ENCODE measurements around the gene VEZF1.
A peak's percentile ranks its signal among the peaks of the same experiment; 100 is the strongest.
"Not testable (repeated sequence)": the region's sequence is repeated elsewhere in the genome, so short reads cannot be mapped to it uniquely, and the experiment has no call there.

The VEZF1 gene

DNA sequence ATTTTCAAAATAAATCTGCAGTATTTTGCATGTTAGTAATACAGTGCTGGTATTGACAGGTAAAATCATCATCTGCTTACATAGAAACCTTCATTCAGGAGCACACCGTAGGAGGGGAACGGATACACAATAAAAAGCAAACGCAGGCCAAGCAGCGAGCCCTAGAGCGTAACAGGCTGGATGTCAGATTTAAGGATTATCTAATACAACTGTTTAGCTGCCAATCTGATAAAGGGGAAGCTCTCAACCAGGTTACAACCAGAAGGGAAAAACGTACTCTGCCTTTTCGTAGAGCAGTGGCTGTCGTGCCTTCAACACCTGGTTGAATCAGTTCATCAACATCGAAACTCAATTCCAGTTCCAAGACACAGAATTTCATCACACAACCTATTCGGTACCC, 16.5 kb downstream of the VEZF1 start:
- no peak for DNase-seq

GRCh38 chr17:57970710-57971109, 17.3 kb downstream of the VEZF1 start:
- no peak for DNase-seq

DNA sequence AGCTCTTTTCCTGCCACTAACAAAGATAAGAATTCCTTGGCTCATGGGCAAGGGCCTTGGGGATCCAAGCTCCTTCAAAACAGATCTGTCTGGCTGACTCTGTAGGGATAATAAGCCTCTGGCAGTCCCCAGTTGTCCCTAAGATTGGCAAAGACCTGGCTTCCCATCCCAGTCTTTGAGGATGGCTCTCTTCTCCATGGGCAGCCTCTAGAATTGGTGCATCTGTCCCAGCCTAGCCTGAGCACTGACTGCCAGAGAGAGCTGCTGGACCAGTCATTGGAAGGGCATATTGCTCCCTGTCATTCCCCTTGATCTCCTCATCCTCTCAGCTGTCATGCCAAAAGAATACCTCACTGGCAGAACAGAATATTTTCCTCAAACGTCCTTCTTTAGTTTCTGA, 19.6 kb downstream of the VEZF1 start:
- no peak for DNase-seq

DNA sequence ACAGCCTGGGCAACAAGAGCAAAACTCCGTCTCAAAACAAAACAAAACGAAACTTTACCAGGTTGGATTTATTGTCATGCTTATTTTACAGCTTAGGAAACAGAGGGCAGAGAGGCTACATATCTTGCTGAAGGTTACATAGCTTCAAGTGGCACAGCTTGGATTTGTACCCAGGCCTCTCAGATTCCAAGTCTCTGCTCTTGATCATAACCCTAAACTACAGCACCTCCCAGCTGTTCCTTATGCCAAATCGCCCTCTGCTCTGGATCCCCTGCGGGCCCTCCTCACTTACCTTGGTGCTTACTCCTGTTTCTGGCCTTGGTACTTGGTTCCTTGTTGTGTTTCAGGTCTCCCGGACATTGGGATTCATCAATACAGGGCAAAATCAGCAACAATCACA, 21.2 kb downstream of the VEZF1 start:
- no peak for DNase-seq

- DNase-seq, result no peak
These were observed 21.8 kb downstream of the VEZF1 start for GRCh38 chr17:57966246-57966645.

GRCh38 chr17:57965521-57966160, 22.4 kb downstream of the VEZF1 start:
- DNase-seq, result no peak

DNA sequence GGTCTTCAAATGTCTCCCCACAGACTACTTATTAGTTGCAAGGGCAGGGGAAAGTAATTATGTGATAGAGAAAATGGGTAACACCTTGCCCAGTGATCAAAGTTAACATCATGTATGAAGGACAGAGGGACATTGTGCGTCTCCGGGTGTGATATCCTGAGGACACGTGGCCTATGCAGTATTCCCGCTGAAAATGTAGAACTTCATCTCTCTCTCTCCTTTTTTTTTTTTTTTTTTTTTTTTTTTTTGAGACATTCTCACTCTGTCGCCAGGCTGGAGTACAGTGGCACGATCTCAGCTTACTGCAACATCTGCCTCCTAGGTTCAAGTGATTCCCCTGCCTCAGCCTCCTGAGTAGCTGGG, 24.9 kb downstream of the VEZF1 start:
- no peak for DNase-seq

GRCh38 chr17:57962279-57963148, 25.5 kb downstream of the VEZF1 start:
- DNase-seq, result no peak

DNA sequence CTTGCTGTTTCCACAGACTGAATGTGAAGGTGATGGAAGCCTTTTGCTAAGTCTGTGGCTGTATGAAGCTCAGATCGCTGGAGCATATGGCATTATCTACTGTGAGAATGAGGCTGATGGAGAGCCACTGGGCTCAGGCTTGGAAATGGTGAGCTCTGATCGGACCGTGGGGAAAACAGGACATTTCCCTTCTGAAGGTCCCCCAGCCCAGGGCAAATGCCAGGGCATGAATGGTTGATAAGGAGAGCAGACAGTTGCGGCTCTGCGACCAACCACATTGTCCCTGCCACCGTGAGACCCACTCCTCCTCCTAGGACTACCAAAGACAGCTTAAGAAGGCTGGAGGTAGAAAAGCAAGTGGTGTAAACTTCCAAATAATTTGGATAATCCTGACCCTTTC, 28.1 kb downstream of the VEZF1 start:
- no peak for DNase-seq

DNA sequence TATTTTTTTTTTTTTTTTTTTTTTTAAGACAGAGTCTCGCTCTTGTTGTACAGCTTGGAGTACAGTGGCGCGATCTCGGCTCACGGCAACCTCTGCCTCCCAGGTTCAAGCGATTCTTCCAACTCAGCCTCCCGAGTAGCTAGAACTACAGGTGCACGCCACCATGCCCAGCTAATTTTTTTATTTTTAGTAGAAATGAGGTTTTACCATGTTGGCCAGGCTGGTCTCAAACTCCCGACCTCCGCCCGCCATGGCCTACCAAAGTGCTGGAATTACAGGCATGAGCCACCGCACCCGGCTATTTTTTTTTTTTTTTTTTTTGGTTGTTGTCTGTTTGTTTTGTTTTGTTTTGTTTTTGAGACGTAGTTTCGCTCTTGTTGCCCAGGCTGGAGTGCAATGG, 29.7 kb downstream of the VEZF1 start:
- DNase-seq, result not testable (repeated sequence)

GRCh38 chr17:57957886-57958285, 30.2 kb downstream of the VEZF1 start:
- DNase-seq, result no peak

- no peak for DNase-seq
These were observed 30.8 kb downstream of the VEZF1 start for GRCh38 chr17:57957120-57957850.

DNA sequence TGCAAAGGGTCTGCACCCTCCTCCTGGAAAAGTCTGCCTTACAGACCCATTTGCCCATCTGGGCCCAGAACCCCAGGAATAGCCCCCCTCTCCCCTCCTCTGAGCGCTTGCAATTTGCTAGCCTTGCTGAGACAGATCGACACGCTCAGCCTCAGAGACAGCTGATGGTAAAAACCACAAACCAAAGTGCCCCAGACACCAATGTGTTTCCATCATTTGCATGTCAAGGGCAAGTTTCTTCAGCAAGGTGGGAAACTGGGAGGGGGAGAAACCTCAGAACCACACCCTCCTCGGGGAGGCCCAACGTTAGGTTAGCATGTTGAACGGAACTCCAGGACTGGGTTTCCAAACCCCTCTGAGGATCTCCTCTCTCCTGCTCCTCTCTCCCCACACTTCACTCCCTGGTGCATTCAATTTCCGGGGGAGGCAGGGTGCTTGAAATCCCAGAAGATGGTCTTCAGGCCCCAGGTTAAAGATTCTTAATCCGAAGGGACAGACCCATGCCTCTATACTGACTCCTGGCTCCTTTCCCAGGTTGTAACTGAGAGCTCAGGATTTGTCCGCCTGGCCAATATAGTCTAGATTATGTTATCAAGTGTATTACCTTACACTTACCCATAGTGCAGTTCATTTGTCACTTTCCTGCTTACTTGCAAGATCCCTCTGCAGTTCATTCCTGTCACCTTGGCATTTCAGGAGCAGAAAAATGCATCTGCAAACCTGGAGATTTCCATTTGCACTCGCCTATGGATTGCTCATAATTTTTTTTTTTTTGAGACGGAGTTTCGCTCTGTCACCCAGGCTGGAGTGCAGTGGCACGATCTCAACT, 31.5 kb downstream of the VEZF1 start:
- peak; percentile 10 for DNase-seq

GRCh38 chr17:57955183-57955931, 32.7 kb downstream of the VEZF1 start, which contains the start of gene CUEDC1:
CUEDC1 (minus strand) TSS chr17:57955412; CDS start chr17:57885564, 69,848 bp downstream.
- DNase-seq, result peak; percentile 67

DNA sequence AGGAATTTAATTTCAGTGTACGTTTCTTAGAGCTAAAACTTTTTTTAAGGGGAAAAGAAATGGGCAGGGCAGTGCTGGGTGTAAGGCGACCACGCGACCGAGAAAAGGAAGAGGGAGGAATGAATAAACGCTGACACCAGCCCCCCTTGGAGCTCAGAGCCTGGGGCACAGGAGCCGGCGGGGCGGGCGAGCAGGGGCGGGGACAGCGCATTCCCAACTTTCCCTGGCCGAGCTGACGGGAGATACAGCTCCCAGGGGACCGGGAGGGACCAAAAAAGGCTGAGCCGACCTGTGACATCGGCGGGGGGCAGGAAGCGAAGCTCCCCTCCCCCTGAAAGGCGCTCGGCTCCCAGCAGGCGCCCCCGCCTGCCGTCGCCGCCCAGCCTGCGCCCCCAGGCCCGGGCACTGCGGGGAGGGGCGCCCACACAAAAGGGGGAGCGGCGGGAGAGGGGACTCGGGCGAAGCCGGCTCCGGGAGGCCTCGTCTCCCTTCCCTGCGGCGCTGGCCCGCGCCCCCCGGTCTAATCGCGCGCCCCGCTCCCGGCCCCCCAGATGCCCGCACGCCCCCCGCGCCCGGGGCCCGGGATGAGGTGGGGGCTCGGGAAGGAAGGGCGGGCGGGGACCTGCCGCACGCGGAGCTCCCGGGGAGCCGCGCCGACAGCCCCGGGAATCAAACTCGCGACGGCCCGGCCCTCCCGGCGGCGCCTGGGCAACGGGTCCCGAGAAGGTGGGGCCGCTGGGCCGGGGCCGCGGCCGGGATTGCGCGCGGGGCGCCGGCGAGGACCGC, 33.5 kb downstream of the VEZF1 start:
- DNase-seq, result no peak

DNA sequence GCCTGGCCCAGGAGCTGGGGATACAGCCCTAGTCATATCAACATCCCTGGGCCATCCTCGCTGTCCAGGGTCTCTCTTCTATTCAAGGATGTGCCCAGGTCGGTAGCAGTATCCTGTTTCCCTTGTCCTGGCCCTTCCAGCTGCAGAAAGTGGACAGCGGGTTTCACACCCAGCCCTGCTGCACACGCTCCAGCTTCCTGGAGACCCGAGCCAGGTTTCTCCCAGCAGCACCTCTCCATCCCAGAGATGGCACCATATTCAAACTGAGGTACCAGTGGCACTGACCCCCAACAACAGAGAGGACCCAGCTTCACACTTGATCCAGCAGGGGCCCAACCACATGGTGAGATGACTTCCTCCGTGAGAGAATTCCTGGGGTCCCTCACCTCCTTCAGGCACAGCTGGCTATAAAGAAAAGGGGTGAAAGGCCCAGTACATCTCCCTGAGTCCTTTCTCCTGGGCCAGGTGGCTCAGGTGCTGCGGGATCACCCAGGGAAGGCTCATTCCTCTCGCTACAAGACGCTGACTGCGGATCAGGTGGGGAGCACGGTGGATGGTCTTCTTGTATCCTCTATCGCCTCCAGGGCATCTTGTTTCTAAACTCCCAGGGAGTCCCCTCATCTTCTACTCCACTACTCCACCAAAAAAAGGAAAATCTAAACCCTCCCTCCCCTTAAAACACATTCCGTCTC, 34.2 kb downstream of the VEZF1 start:
- DNase-seq, result no peak

- no peak for DNase-seq
These were observed 34.8 kb downstream of the VEZF1 start for GRCh38 chr17:57953219-57953618.

- DNase-seq, result no peak
These were observed 38.4 kb downstream of the VEZF1 start for GRCh38 chr17:57949649-57950048.

GRCh38 chr17:57948555-57949420, 39.3 kb downstream of the VEZF1 start:
- no peak for DNase-seq

- no peak for DNase-seq
These were observed 39.9 kb downstream of the VEZF1 start for GRCh38 chr17:57948169-57948554.

All from stimulated activated naive CD4-positive, alpha-beta T cell treated with Interleukin-2 at 50 U/mL for 16 hours (primary cell).